DLD1 (cell line): ENCODE data around the gene PXN.
"Not testable (repeated sequence)": the region's sequence is repeated elsewhere in the genome, so short reads cannot be mapped to it uniquely, and the experiment has no call there.

Experiments
- in situ Hi-C: cut with HindIII; loops from 2 replicates; pipeline ENCODE4 v1.10.0; 2017; ENCODE audit warnings: low sequenced_read_pairs

Gene PXN

DNA sequence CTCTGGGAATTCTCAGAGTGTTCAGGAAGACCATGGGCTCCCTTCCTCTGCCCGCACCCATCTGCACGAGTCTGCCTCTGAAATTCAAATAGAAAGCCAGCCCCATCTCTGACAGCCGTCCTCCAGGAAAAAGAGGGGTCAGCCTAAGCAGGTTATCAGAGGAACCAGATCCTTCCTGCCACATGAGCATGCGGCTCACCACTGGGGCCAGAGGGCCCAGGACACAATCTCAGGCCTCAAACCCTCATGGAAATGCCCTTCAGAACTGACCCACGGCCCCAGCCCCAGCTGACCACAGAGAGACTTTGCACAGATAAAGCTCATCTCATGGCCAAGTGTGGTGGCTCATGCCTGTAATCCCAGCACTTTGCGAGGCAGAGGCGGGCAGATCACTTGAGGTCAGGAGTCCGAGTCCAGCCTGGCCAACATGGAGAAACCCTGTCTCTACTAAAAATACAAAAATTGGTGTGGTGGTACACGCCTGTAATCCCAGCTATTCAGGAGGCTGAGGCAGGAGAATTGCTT, 23.2 kb downstream of the PXN start:
- in situ Hi-C loops = no loop called here

GRCh38 chr12:120241561-120242274, 23.8 kb downstream of the PXN start:
- in situ Hi-C loops = no loop called here

DNA sequence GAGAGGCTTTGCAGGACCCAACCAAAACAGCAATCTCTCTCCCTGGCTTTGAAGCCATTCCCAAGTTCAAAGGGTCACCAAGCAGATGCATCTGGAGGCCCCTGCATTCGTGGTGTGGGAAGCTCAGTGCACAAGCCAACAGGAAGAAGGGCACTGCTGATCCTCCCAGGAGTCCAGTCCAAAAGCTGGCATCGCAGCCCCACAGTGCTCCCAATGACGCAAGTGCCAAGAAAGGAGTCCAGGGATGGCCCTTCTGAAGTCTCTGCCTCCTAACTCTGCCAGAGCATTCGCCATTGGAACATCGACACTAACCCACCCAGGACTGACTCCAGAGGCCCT, 25.1 kb downstream of the PXN start:
- in situ Hi-C loops = no loop called here

GRCh38 chr12:120239776-120240494, 25.6 kb downstream of the PXN start:
- in situ Hi-C loops = no loop called here

GRCh38 chr12:120238839-120239445, 26.6 kb downstream of the PXN start:
- in situ Hi-C loops = no loop called here

DNA sequence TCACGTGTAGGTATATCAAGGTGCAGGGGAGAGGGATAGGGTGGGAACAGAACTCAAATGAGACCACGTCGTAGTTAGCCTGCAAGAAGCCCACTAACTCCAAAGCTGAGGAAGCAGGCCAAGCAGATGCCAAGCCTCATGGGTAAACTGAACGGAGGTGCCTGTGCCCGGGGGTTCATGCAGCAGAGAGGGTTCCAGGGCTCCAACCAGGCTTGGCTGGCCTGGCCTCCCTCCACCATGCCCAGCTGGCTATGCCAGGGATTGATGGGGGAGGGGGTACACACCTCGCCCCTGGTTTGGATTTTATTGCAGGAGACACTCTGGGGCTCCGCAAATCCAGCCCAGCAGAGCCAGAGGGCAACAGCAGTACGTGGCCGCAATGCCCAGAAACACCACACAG, 27.3 kb downstream of the PXN start:
- in situ Hi-C loops = no loop called here

GRCh38 chr12:120237360-120238171, 28.0 kb downstream of the PXN start:
- in situ Hi-C loops = no loop called here

DNA sequence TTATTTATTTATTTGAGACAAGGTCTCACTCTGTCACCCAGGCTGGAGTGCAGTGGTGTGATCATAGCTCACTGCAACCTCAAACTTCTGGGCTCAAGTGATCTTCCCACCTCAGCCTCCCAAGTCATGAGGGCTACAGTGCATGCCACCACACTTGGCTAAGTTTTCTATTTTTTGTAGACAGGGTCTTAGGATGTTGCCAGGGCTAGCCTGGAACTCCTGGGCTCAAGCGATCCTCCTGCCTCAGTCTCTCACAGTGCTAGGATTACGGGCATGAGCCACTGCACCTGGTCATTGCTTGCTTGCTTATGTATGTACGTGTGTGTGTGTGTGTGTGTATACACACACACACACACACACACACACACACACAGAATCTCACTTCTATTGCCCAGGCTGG, 28.7 kb downstream of the PXN start:
- in situ Hi-C loops = not testable (repeated sequence)

GRCh38 chr12:120235369-120236323, 29.9 kb downstream of the PXN start:
- in situ Hi-C loops = no loop called here

DNA sequence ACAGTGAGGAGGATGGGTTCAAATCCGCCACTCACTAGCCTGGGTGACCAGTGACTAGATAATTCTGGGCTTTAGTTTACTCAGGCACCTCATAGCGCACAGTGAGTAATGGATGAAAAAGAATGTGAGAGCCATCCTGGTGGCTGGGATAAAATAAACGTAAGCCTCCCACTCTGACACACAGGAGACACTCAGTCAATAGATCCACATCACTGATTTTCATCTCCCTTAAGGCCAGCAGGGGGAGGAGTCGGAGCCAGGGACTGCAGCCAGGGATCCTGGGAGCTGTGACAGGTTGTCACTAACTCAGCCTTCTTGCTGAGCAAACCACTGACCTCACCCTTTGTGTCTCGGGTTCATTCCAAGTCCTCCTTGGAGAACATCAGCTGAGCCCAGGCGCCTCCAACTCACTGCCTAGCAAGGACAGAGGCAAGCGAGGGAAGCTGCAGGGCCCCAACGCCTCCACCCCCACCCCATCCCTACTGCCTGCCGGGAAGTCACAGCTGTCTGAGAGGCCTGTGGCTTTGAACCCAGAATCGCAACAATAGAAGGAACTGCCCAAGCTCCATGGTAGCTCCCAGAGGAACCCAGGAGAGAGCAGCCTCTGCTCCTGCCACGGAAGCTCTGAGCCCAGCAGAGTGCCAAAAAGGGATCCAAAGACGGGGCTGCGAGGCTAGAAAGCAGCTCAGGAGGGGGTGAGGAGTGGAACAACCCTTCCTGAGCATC, 30.7 kb downstream of the PXN start:
- in situ Hi-C loops = no loop called here

GRCh38 chr12:120231316-120232011, 34.1 kb downstream of the PXN start:
- in situ Hi-C loops = no loop called here

- in situ Hi-C loops = no loop called here
Measured at GRCh38 chr12:120230974-120231315, 34.6 kb downstream of the PXN start.

DNA sequence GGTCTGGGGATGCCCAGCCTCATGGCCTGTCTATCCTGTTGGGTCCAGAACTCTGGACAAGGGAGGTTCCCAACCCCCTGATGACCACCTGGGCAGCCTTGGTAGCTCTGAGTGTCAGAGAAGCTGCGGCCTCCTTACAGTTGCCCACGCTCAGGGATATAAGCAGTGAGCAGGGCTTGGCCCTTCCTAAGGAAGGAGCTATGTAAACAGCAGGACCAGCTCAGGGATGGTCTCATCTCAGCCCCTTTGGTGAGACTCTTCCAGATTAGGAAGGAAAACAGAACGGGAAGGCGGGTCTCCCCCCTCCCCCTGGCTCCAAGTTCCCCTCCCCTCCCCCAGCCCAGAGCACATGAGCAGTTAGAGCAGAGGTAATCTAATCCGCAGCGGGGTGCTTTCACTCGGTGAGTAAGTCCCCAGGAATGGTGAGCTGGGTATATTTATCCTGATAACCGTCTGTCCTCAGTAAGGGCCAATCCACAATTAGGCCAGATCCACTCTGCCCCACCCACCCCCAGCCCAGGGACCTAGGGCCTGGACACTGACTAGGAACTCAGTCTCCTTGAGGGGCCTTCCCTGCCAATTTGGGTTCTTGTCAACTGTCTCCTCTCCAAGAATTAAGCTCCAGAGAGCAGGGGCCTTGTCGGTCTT, 35.1 kb downstream of the PXN start:
- in situ Hi-C loops = no loop called here

GRCh38 chr12:120229487-120230325, 35.8 kb downstream of the PXN start:
- in situ Hi-C loops = no loop called here

- in situ Hi-C loops = no loop called here
Measured at GRCh38 chr12:120229071-120229486, 36.5 kb downstream of the PXN start.

DNA sequence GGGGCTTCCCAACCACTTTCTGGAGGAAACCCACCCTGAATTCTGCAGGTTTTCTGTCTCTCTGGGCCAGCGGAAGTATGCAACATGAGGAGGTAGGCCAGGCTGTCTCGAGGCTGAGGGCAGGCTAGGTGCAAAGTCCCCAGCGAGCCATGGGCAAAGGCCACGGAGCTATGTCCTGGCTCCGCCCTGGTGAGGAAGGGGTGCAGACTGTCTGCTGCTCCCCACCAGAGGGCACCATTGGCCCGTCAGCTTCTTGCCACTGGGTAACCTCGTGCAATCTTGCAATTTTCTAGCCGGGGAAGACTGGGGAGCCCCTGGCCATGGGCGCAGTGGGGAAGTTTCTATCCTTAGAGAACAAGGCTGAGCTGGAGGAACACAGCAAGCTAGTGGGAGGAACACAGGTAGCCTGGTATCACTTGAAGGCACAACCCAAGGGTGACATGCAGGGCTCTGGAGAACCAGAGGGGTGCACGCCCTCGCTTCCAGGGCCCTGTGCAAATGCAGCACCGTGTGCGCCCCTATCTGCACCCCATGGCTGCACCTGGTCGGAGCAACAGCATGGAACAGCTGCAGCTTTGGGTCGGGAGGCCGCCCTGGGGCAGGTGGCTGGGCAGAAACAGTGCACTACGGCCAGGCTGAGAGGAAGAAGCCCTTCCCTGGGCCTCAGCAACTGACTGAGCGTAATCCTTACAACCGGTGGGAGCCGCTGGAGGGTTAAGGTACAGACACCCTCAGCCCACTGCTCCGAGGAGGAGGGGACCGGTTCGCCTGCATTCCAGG, 37.0 kb downstream of the PXN start:
- in situ Hi-C loops = no loop called here

GRCh38 chr12:120228041-120228290, 37.6 kb downstream of the PXN start:
- in situ Hi-C loops = no loop called here
